PC-9 (cell line): ENCODE measurements around the gene CSRNP2. TPM values are rescaled to one million over a fixed set of nuclear protein-coding genes. Genes with fewer than 3 reads are reported as not detected.

Source experiments
- BruUV-seq: library from RNA; stranded (reverse); fragments of 400-500 nt; replicated peaks from 2 replicates; lab custom pipeline; 2021; lab: Mats Ljungman, UMichigan
- CTCF ChIA-PET: fragments of 300-600 bp; sonication (Branson Sonifier 250); formaldehyde crosslinking; loops from one replicate; lab custom pipeline; 2022; ENCODE audit warnings: antibody characterized with exemption; lab: Charles Lee
- POLR2A ChIA-PET: fragments of 300-600 bp; sonication (Branson Sonifier 250); formaldehyde crosslinking; loops from one replicate; lab custom pipeline; 2022; ENCODE audit warnings: antibody characterized with exemption; ENCODE audit not compliant: unreplicated experiment; lab: Charles Lee
- DNase-seq, 2 experiments: peaks; one replicate each; pipeline versions ENCODE4 v3.0.0 to v3.0.0-alpha.2; 2015 to 2022; ENCODE audit warnings: mixed read lengths in 1 of 2
- H2AFZ ChIP-seq: fragments of 200-600 bp; sonication (generic); 2 replicates; pipeline ENCODE4 v1.8.1; 2017; ENCODE audit warnings: antibody characterized with exemption
- H3F3A ChIP-seq: fragments of 200-600 bp; sonication (generic); 2 replicates; pipeline ENCODE4 v1.8.1; 2017; ENCODE audit warnings: antibody characterized with exemption, mild to moderate bottlenecking, low read depth; ENCODE audit not compliant: insufficient read depth
- H3K27ac ChIP-seq: fragments of 200-600 bp; sonication (generic); 2 replicates; pipeline ENCODE4 v1.6.1; 2016; ENCODE audit warnings: mixed run types
- H3K27me3 ChIP-seq: fragments of 200-600 bp; sonication (generic); 2 replicates; pipeline ENCODE4 v1.6.1; 2016; ENCODE audit warnings: low read depth, mixed run types; ENCODE audit not compliant: insufficient read depth
- H3K36me3 ChIP-seq: fragments of 200-600 bp; sonication (generic); 2 replicates; pipeline ENCODE4 v1.6.1; 2016; ENCODE audit warnings: low read depth, mixed run types
- H3K4me1 ChIP-seq: fragments of 200-600 bp; sonication (generic); replicated peaks from 2 replicates; pipeline ENCODE4 v1.6.1; 2016; ENCODE audit warnings: mixed run types; ENCODE audit not compliant: insufficient read depth
- H3K4me2 ChIP-seq: fragments of 200-600 bp; sonication (generic); 2 replicates; pipeline ENCODE4 v1.6.1; 2017; ENCODE audit warnings: mixed run types
- H3K4me3 ChIP-seq: fragments of 200-600 bp; sonication (generic); 2 replicates; pipeline ENCODE4 v1.6.1; 2016; ENCODE audit warnings: mixed run types
- H3K79me2 ChIP-seq: fragments of 200-600 bp; sonication (generic); 2 replicates; pipeline ENCODE4 v1.6.1; 2017; ENCODE audit warnings: low read depth, mixed run types
- H3K9me2 ChIP-seq: fragments of 200-600 bp; sonication (generic); 2 replicates; pipeline ENCODE4 v1.8.1; 2017; ENCODE audit warnings: mild to moderate bottlenecking; ENCODE audit not compliant: insufficient read depth
- H3K9me3 ChIP-seq: fragments of 200-600 bp; sonication (generic); 2 replicates; pipeline ENCODE4 v1.8.1; 2016; ENCODE audit warnings: low read depth; ENCODE audit not compliant: insufficient read depth
- H4K20me1 ChIP-seq: fragments of 200-600 bp; sonication (generic); 2 replicates; pipeline ENCODE4 v1.8.1; 2017; ENCODE audit not compliant: insufficient read depth
- CTCF ChIP-seq: fragments of 200-600 bp; sonication (generic); conservative IDR thresholded peaks from 2 replicates; pipeline ENCODE4 v1.6.1; 2017; ENCODE audit warnings: mixed run types, antibody characterized with exemption, mild to moderate bottlenecking, moderate library complexity
- EZH2 ChIP-seq: fragments of 200-600 bp; sonication (generic); IDR thresholded peaks from 2 replicates; pipeline ENCODE4 v1.8.0; 2017; ENCODE audit warnings: antibody characterized with exemption, low read depth
- intact Hi-C: fragments of 100-400 bp; cut with micrococcal nuclease; formaldehyde crosslinking; loops from one replicate; pipeline ENCODE4 v1.10.0; 2022; ENCODE audit not compliant: unreplicated experiment
- total RNA-seq: library from RNA; stranded (reverse); gene quantifications from 2 replicates; pipeline ENCODE4 v1.2.3, GENCODE V29; 2021

CSRNP2 gene
- total RNA-seq, 1 experiment from 2014 or later, result 19.3 TPM

GRCh38 chr12:51013441-51013840, 70.0 kb downstream of the CSRNP2 start:
- Histone ChIP-seq H3F3A (no peaks in the 10 kb centered on the region; the same call in 1 of the 2 replicates), H3K9me2 (no peaks in the 10 kb centered on the region), H3K27me3 (no peaks in the 10 kb centered on the region), H3K79me2 (peaks cover 61% of the 10 kb centered on the region), H4K20me1 (peaks cover 5% of the 10 kb centered on the region; the same call in 1 of the 2 replicates), H3K36me3 (no peaks in the 10 kb centered on the region), H2AFZ (no peak overlapping the region), H3K4me2 (no peak overlapping the region), H3K9me3 (no peaks in the 10 kb centered on the region), H3K4me3 (no peak overlapping the region), H3K27ac (no peak overlapping the region), H3K4me1 (no peaks in the 10 kb centered on the region)
- DNase-seq, result no peak
- CTCF ChIA-PET, result no interaction called here
- TF ChIP-seq CTCF, result no peak
- TF ChIP-seq EZH2, result no peak
- POLR2A ChIA-PET, result no interaction called here
- intact Hi-C loops, result no loop called here
- no TSS peak for BruUV-seq

- intact Hi-C loops, result no loop called here
- H3K4me2 ChIP-seq, result no peak overlapping the region
- POLR2A ChIA-PET, result no interaction called here
Observed at GRCh38 chr12:51012570-51013236, 70.7 kb downstream of the CSRNP2 start.

GRCh38 chr12:51011955-51012354, 71.4 kb downstream of the CSRNP2 start:
- TF ChIP-seq CTCF (no peak), EZH2 (no peak)
- 0 out of 2 replicates have a peak, but pooled peaks cover 2% of the 10 kb centered on the region for H3K4me1 ChIP-seq
- no peaks in the 10 kb centered on the region for H3K27me3 ChIP-seq
- H3K9me2 ChIP-seq, result no peaks in the 10 kb centered on the region
- DNase-seq, result no peak
- no peak overlapping the region for H2AFZ ChIP-seq
- H4K20me1 ChIP-seq, result peaks cover 5% of the 10 kb centered on the region; the same call in 1 of the 2 replicates
- intact Hi-C loops, result no loop called here
- ChIA-PET POLR2A (no interaction called here), CTCF (no interaction called here)
- no peaks in the 10 kb centered on the region for H3K9me3 ChIP-seq
- H3K4me2 ChIP-seq, result no peak overlapping the region
- no TSS peak for BruUV-seq
- H3K27ac ChIP-seq, result no peak overlapping the region
- H3K4me3 ChIP-seq, result no peak overlapping the region
- H3K79me2 ChIP-seq, result peaks cover 46% of the 10 kb centered on the region
- peaks cover 8% of the 10 kb centered on the region; the same call in 1 of the 2 replicates for H3K36me3 ChIP-seq
- peaks cover 4% of the 10 kb centered on the region for H3F3A ChIP-seq

More at GRCh38 chr12:51012570-51013236, 70.7 kb downstream of the CSRNP2 start:
- H3K27ac ChIP-seq, result no peak overlapping the region
- no peak overlapping the region for H3K4me3 ChIP-seq
- H3K79me2 ChIP-seq, result peaks cover 54% of the 10 kb centered on the region
- H2AFZ ChIP-seq, result no peak overlapping the region
- no peak for TF ChIP-seq CTCF
- no peak for TF ChIP-seq EZH2
- BruUV-seq, result no TSS peak
- no peaks in the 10 kb centered on the region for H3K9me3 ChIP-seq
- peaks cover 5% of the 10 kb centered on the region; the same call in 1 of the 2 replicates for H4K20me1 ChIP-seq
- 0 out of 2 replicates have a peak, but pooled peaks cover 2% of the 10 kb centered on the region for H3K36me3 ChIP-seq
- no peaks in the 10 kb centered on the region; the same call in 1 of the 2 replicates for H3F3A ChIP-seq
- H3K4me1 ChIP-seq, result no peaks in the 10 kb centered on the region
- no peak for DNase-seq
- CTCF ChIA-PET, result no interaction called here
- no peaks in the 10 kb centered on the region for H3K27me3 ChIP-seq
- H3K9me2 ChIP-seq, result no peaks in the 10 kb centered on the region

Other genes with a start within 250 kb of the CSRNP2 start
- not detected in 2 replicates for gene TMPRSS12, start 240.7 kb downstream of the CSRNP2 start, total RNA-seq
- gene HIGD1C, start 131.1 kb downstream of the CSRNP2 start, total RNA-seq, result not detected in 2 replicates
- gene SLC11A2, start 57.2 kb downstream of the CSRNP2 start, total RNA-seq, result 45.7 and 49.0 TPM in 2 replicates
- gene LETMD1, start 35.3 kb downstream of the CSRNP2 start, total RNA-seq, result 81.9 and 87.4 TPM in 2 replicates
- gene TFCP2, start 89.5 kb upstream of the CSRNP2 start, total RNA-seq, result 17.1 and 25.7 TPM in 2 replicates
- gene POU6F1, start 134.5 kb upstream of the CSRNP2 start, total RNA-seq, result 5.3 and 7.0 TPM in 2 replicates
- 84.4 and 154 TPM in 2 replicates for gene DAZAP2, start 155.2 kb upstream of the CSRNP2 start, total RNA-seq
- gene SMAGP, start 186.8 kb upstream of the CSRNP2 start, total RNA-seq, result 36.3 and 42.9 TPM in 2 replicates
- not detected in 2 replicates for gene BIN2, start 240.6 kb upstream of the CSRNP2 start, total RNA-seq